Sigmoid colon (tissue), 4 donors: ENCODE results near the gene STEAP1B.
"Not testable (repeated sequence)": the region's sequence is repeated elsewhere in the genome, so short reads cannot be mapped to it uniquely, and the experiment has no call there.

ENCODE experiments used
- EP300 ChIP-seq, 4 donors: sonication (generic); formaldehyde crosslinking; IDR thresholded peaks; one replicate each; pipeline ENCODE4 v1.6.1; 2017; ENCODE audit warnings: antibody characterized with exemption in 4 of 4
- POLR2A ChIP-seq, 2 donors: fragments of 450-650 bp; IDR thresholded peaks; one replicate each; pipeline ENCODE4 v1.6.1; 2016; ENCODE audit warnings: antibody characterized with exemption in 2 of 2, mild to moderate bottlenecking in 2 of 2, moderate library complexity in 2 of 2
- POLR2AphosphoS5 ChIP-seq, 4 donors: sonication (generic); formaldehyde crosslinking; IDR thresholded peaks; one replicate each; pipeline ENCODE4 v1.6.1; 2017; ENCODE audit warnings: antibody characterized with exemption in 4 of 4
- TF ChIP-seq, protein P1 (sequence below), 4 experiments: fragments of 450-650 bp in 3 of 4; fragments of 200-600 bp in 1 of 4; IDR thresholded peaks; one replicate each; pipeline ENCODE4 v1.5.1; 2016 to 2019; ENCODE audit warnings: antibody characterized with exemption in 4 of 4, mild to moderate bottlenecking in 3 of 4, moderate library complexity in 2 of 4

DNA sequence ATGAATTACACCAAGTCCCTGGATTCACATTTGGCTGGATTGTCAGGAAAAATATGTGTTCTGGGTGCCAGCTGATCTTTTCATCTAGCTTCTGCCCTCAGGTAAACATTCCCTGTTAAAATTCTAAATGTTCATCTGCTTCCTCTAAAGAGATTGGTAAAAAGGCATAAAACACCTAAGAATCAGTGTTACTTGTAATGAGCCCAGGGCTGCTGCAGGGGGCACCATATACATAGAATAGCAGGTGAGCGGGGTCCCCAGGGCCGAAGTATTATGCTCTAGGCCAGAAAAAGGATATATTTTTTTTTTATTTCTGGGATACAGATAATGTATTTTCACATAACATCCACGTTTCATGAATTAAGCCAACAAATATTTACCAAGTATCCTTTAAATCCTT, 4.5 kb upstream of the STEAP1B start:
- not testable (repeated sequence) for TF ChIP-seq POLR2A, POLR2AphosphoS5, EP300 (IDR thresholded peaks at IDR 0.05)
- TF ChIP-seq, protein P1, sequence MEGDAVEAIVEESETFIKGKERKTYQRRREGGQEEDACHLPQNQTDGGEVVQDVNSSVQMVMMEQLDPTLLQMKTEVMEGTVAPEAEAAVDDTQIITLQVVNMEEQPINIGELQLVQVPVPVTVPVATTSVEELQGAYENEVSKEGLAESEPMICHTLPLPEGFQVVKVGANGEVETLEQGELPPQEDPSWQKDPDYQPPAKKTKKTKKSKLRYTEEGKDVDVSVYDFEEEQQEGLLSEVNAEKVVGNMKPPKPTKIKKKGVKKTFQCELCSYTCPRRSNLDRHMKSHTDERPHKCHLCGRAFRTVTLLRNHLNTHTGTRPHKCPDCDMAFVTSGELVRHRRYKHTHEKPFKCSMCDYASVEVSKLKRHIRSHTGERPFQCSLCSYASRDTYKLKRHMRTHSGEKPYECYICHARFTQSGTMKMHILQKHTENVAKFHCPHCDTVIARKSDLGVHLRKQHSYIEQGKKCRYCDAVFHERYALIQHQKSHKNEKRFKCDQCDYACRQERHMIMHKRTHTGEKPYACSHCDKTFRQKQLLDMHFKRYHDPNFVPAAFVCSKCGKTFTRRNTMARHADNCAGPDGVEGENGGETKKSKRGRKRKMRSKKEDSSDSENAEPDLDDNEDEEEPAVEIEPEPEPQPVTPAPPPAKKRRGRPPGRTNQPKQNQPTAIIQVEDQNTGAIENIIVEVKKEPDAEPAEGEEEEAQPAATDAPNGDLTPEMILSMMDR (IDR thresholded peaks at IDR 0.05) = not testable (repeated sequence)
